Measurements from ENCODE around the gene RFX5.

RFX5 gene

GRCh38 chr1:151327223-151327902, 19.7 kb downstream of the RFX5 start, which contains the start of gene PI4KB:
Gene PI4KB, minus strand, starts transcription at chr1:151327416. Its CDS starts 10,935 bp downstream, at chr1:151316481.
- H3K4me3 ChIP-seq (ENCODE audit: low read depth, low read length) = peak within 1 kb of the TSS; percentile 74
- no peak for TF ChIP-seq CTCF (IDR thresholded peaks at IDR 0.05; ENCODE audit: borderline replicate concordance, insufficient read depth, low read depth, low read length)

- TF ChIP-seq CTCF (IDR thresholded peaks at IDR 0.05; ENCODE audit: borderline replicate concordance, insufficient read depth, low read depth, low read length) = no peak
- H3K4me3 ChIP-seq (ENCODE audit: low read depth, low read length) = peak overlapping the region; percentile 74
Measured at GRCh38 chr1:151326619-151327222, 20.3 kb downstream of the RFX5 start.

GRCh38 chr1:151325646-151326429, 21.2 kb downstream of the RFX5 start:
- peak overlapping the region; percentile 74 for H3K4me3 ChIP-seq (ENCODE audit: low read depth, low read length)
- TF ChIP-seq CTCF (IDR thresholded peaks at IDR 0.05; ENCODE audit: borderline replicate concordance, insufficient read depth, low read depth, low read length) = no peak

GRCh38 chr1:151325231-151325630, 21.8 kb downstream of the RFX5 start:
- H3K4me3 ChIP-seq (ENCODE audit: low read depth, low read length) = no peak overlapping the region

GRCh38 chr1:151324390-151324930, 22.6 kb downstream of the RFX5 start:
- no peak for TF ChIP-seq CTCF (IDR thresholded peaks at IDR 0.05; ENCODE audit: borderline replicate concordance, insufficient read depth, low read depth, low read length)
- no peak overlapping the region for H3K4me3 ChIP-seq (ENCODE audit: low read depth, low read length)

More at GRCh38 chr1:151325231-151325630, 21.8 kb downstream of the RFX5 start:
- no peak for TF ChIP-seq CTCF (IDR thresholded peaks at IDR 0.05; ENCODE audit: borderline replicate concordance, insufficient read depth, low read depth, low read length)

- H3K4me3 ChIP-seq (ENCODE audit: low read depth, low read length) = no peak overlapping the region
- no peak for TF ChIP-seq CTCF (IDR thresholded peaks at IDR 0.05; ENCODE audit: borderline replicate concordance, insufficient read depth, low read depth, low read length)
Measured at GRCh38 chr1:151318975-151319374, 28.1 kb downstream of the RFX5 start.
